Upper lobe of right lung (tissue), 1 donor: ENCODE data around the gene TMEM117. TPM values are rescaled to one million over a fixed set of nuclear protein-coding genes. Genes with fewer than 3 reads are reported as not detected.
"Not testable (repeated sequence)": the region's sequence is repeated elsewhere in the genome, so short reads cannot be mapped to it uniquely, and the experiment has no call there.

Experiments
- ATAC-seq: fragments of 200-7000 bp; cut with Tn5 transposase; one replicate; pipeline ENCODE4 v1.9.1; 2020; ENCODE audit warnings: mild to moderate bottlenecking, moderate library complexity
- DNase-seq: peaks from one replicate; pipeline ENCODE4 v3.0.0-alpha.2; 2020
- H3K27ac ChIP-seq: fragments of 200-600 bp; one replicate; pipeline ENCODE4 v1.8.0; 2022
- H3K27me3 ChIP-seq: fragments of 200-600 bp; one replicate; pipeline ENCODE4 v1.8.0; 2022; ENCODE audit warnings: mild to moderate bottlenecking
- H3K36me3 ChIP-seq: fragments of 200-600 bp; one replicate; pipeline ENCODE4 v1.8.0; 2022
- H3K4me1 ChIP-seq: fragments of 200-600 bp; one replicate; pipeline ENCODE4 v1.8.0; 2022
- H3K4me3 ChIP-seq: fragments of 200-600 bp; one replicate; pipeline ENCODE4 v1.8.0; 2022; ENCODE audit warnings: mild to moderate bottlenecking
- H3K9me3 ChIP-seq: fragments of 200-600 bp; one replicate; pipeline ENCODE4 v1.8.0; 2022
- CTCF ChIP-seq: fragments of 200-600 bp; IDR thresholded peaks from one replicate; pipeline ENCODE4 v1.8.0; 2022; ENCODE audit warnings: antibody characterized with exemption
- intact Hi-C: fragments of 100-400 bp; cut with DNase I; formaldehyde crosslinking; loops from one replicate; pipeline ENCODE4 v1.11.0; 2022
- total RNA-seq: library from RNA; stranded (reverse); fragmentation: NEBNext Ultra II Directional; extraction: Animal tissue kit (Norgen Biotek cat#: 25700); gene quantifications from one replicate; pipeline ENCODE4 v1.2.1, GENCODE V29; 2021
- donor health status: DM: no; HTN: yes; CAD: no; lungs with severe emphysema.

TMEM117 gene
- total RNA-seq, 1 donor from 2014 or later, result 4.6 TPM

GRCh38 chr12:43842259-43842658, 6.4 kb downstream of the TMEM117 start:
- Histone ChIP-seq H3K36me3 (no peaks in the 10 kb centered on the region), H3K27me3 (no peaks in the 10 kb centered on the region), H3K4me1 (peaks cover under 1% of the 10 kb centered on the region), H3K4me3 (no peak overlapping the region), H3K9me3 (no peaks in the 10 kb centered on the region), H3K27ac (no peak overlapping the region)
- intact Hi-C loops, result no loop called here
- DNase-seq (no peak), ATAC-seq (no peak)
- TF ChIP-seq CTCF, result no peak

GRCh38 chr12:43847425-43848225, 11.7 kb downstream of the TMEM117 start:
- H3K4me3 ChIP-seq, H3K27ac ChIP-seq, H3K4me1 ChIP-seq, DNase-seq, H3K9me3 ChIP-seq, intact Hi-C loops, H3K36me3 ChIP-seq, H3K27me3 ChIP-seq, ATAC-seq: not testable (repeated sequence)

- Histone ChIP-seq H3K4me1 (no peaks in the 10 kb centered on the region), H3K4me3 (no peak overlapping the region), H3K36me3 (no peaks in the 10 kb centered on the region), H3K27me3 (no peaks in the 10 kb centered on the region), H3K9me3 (no peaks in the 10 kb centered on the region), H3K27ac (no peak overlapping the region)
- intact Hi-C loops, result no loop called here
- ATAC-seq, result no peak
- no peak for DNase-seq
- no peak for TF ChIP-seq CTCF
Measured at GRCh38 chr12:43848226-43848507, 12.3 kb downstream of the TMEM117 start.

- no peak for ATAC-seq
- no peak for DNase-seq
- Histone ChIP-seq H3K27me3 (no peaks in the 10 kb centered on the region), H3K4me1 (no peaks in the 10 kb centered on the region), H3K27ac (no peak overlapping the region), H3K4me3 (no peak overlapping the region), H3K9me3 (no peaks in the 10 kb centered on the region), H3K36me3 (no peaks in the 10 kb centered on the region)
- no peak for TF ChIP-seq CTCF
- intact Hi-C loops, result no loop called here
Measured at GRCh38 chr12:43848786-43849185, 12.9 kb downstream of the TMEM117 start.

GRCh38 chr12:43852744-43853143, 16.9 kb downstream of the TMEM117 start:
- ATAC-seq (no peak), DNase-seq (no peak)
- H3K36me3 ChIP-seq, result no peaks in the 10 kb centered on the region
- intact Hi-C loops, result no loop called here
- H3K4me3 ChIP-seq, result no peak overlapping the region
- no peak overlapping the region for H3K27ac ChIP-seq
- TF ChIP-seq CTCF, result no peak
- no peaks in the 10 kb centered on the region for H3K9me3 ChIP-seq
- no peaks in the 10 kb centered on the region for H3K4me1 ChIP-seq
- no peaks in the 10 kb centered on the region for H3K27me3 ChIP-seq

GRCh38 chr12:43856972-43857371, 21.1 kb downstream of the TMEM117 start:
- H3K4me1 ChIP-seq, result no peaks in the 10 kb centered on the region
- no peak for DNase-seq
- no peak for ATAC-seq
- no peak overlapping the region for H3K4me3 ChIP-seq
- no peak overlapping the region for H3K27ac ChIP-seq
- intact Hi-C loops, result no loop called here
- no peaks in the 10 kb centered on the region for H3K27me3 ChIP-seq
- H3K9me3 ChIP-seq, result no peaks in the 10 kb centered on the region
- TF ChIP-seq CTCF, result no peak
- no peaks in the 10 kb centered on the region for H3K36me3 ChIP-seq
